Upper lobe of left lung (tissue), 4 donors: ENCODE measurements around the gene MLST8.

Experiments used
- EP300 ChIP-seq, 4 donors: sonication (generic); formaldehyde crosslinking; IDR thresholded peaks; one replicate each; pipeline ENCODE4 v1.5.1; 2017; ENCODE audit warnings: antibody characterized with exemption in 4 of 4, control low read depth in 2 of 4
- POLR2A ChIP-seq, 4 donors: fragments of 450-650 bp; IDR thresholded peaks; one replicate each; pipeline ENCODE4 v1.5.1; 2016 to 2017; ENCODE audit warnings: antibody characterized with exemption in 4 of 4, mild to moderate bottlenecking in 2 of 4
- POLR2AphosphoS5 ChIP-seq, 2 donors: sonication (generic); formaldehyde crosslinking; IDR thresholded peaks; one replicate each; pipeline ENCODE4 v1.5.1; 2017; ENCODE audit warnings: antibody characterized with exemption in 2 of 2
- TF ChIP-seq, protein P1 (sequence below), 6 experiments: fragments of 450-650 bp in 4 of 6; fragments of 200-600 bp in 2 of 6; sonication (generic) in 2 of 6; IDR thresholded peaks; one replicate each; pipeline ENCODE4 v1.5.1; 2016 to 2019; ENCODE audit warnings: antibody characterized with exemption in 6 of 6

DNA sequence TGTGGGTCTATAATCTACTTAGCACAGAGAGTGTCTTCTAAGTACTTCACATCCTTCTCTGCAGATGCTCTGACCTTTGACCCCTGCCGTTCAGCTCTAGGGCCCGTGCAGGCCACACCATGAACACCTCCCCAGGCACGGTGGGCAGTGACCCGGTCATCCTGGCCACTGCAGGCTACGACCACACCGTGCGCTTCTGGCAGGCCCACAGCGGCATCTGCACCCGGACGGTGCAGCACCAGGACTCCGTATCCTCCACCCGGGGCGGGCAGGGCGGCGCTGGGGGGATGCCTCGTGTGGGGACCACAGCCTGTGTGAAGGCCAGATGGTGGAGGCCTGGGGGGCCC lies 686 bp downstream of the MLST8 start:
- TF ChIP-seq, protein P1, sequence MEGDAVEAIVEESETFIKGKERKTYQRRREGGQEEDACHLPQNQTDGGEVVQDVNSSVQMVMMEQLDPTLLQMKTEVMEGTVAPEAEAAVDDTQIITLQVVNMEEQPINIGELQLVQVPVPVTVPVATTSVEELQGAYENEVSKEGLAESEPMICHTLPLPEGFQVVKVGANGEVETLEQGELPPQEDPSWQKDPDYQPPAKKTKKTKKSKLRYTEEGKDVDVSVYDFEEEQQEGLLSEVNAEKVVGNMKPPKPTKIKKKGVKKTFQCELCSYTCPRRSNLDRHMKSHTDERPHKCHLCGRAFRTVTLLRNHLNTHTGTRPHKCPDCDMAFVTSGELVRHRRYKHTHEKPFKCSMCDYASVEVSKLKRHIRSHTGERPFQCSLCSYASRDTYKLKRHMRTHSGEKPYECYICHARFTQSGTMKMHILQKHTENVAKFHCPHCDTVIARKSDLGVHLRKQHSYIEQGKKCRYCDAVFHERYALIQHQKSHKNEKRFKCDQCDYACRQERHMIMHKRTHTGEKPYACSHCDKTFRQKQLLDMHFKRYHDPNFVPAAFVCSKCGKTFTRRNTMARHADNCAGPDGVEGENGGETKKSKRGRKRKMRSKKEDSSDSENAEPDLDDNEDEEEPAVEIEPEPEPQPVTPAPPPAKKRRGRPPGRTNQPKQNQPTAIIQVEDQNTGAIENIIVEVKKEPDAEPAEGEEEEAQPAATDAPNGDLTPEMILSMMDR (IDR thresholded peaks at IDR 0.05), result no peak
- TF ChIP-seq POLR2AphosphoS5 (IDR thresholded peaks at IDR 0.05), result no peak
- no peak for TF ChIP-seq POLR2A (IDR thresholded peaks at IDR 0.05)
- no peak for TF ChIP-seq EP300 (IDR thresholded peaks at IDR 0.05)
